H1 (cell line): ENCODE results near the gene CACNA1E. TPM values are rescaled to one million over a fixed set of nuclear protein-coding genes. Genes with fewer than 3 reads are reported as not detected.

Experiments used
- CHD2 ChIP-seq: IDR thresholded peaks from 2 replicates; pipeline ENCODE4 v1.6.1; 2012; ENCODE audit warnings: low read length, improper control_type of control experiment
- MAFK ChIP-seq: IDR thresholded peaks from 2 replicates; pipeline ENCODE4 v1.6.1; 2012; ENCODE audit warnings: low read depth, mild to moderate bottlenecking, improper control_type of control experiment, low read length
- SRF ChIP-seq: IDR thresholded peaks from 2 replicates; pipeline ENCODE4 v1.6.1; 2011; ENCODE audit warnings: mild to moderate bottlenecking, low read depth, low read length, moderate library complexity
- polyA plus RNA-seq, 7 experiments: library from polyadenylated mRNA; depleted of rRNA in 3 of 7; stranded (reverse) in 5 of 7; unstranded in 2 of 7; fragments of >200 nt in 5 of 7; fragments of 200-250 nt in 2 of 7; gene quantifications; 1 replicate in 5 of 7; 2 replicates in 1 of 7; 4 replicates in 1 of 7; pipeline versions ENCODE4 v1.2.1 to v1.2.3, GENCODE V29; 2011 to 2013; ENCODE audit warnings: missing spikeins in 2 of 7, mixed read lengths in 2 of 7
- total RNA-seq: library from RNA; stranded (reverse); fragmentation: NEBNext Ultra II Directional; extraction: Animal tissue kit (Norgen Biotek cat#: 25700); gene quantifications from 2 replicates; pipeline ENCODE4 v1.2.1, GENCODE V29; 2021
- TF ChIP-seq, protein P1 (sequence below): fragments of 300-600 bp; sonication (generic); IDR thresholded peaks from 2 replicates; pipeline ENCODE4 v1.7.1; 2012; ENCODE audit warnings: low read length, moderate library complexity, mild to moderate bottlenecking, inconsistent platforms; ENCODE audit not compliant: insufficient replicate concordance

CACNA1E gene
- total and polyA plus RNA-seq, 2 of the 8 experiments (the other 6 are each of a cell fraction or from before 2014, with no cell fraction given) = 0.98 to 1.3 TPM

DNA sequence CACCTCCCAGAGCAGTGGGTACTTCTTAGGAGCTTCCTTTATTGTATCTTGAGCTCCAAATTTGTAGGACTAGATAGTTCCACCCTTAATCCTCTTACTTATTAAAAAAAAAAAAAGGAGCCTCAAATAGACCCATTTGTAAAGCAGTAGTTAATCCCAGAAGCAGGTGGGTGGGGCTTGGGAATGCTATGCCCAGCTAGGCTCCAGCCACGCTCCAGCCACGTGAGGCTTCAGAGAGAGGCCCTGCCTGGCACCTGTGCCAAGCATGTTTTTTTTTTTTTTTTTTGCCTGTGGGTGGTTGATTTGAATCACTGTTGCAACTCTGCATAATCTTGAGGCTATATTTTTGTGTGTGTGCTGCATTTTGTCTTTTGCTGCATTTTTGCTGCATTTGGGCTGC lies 7.0 kb downstream of the CACNA1E start (continued):
- TF ChIP-seq, protein P1, sequence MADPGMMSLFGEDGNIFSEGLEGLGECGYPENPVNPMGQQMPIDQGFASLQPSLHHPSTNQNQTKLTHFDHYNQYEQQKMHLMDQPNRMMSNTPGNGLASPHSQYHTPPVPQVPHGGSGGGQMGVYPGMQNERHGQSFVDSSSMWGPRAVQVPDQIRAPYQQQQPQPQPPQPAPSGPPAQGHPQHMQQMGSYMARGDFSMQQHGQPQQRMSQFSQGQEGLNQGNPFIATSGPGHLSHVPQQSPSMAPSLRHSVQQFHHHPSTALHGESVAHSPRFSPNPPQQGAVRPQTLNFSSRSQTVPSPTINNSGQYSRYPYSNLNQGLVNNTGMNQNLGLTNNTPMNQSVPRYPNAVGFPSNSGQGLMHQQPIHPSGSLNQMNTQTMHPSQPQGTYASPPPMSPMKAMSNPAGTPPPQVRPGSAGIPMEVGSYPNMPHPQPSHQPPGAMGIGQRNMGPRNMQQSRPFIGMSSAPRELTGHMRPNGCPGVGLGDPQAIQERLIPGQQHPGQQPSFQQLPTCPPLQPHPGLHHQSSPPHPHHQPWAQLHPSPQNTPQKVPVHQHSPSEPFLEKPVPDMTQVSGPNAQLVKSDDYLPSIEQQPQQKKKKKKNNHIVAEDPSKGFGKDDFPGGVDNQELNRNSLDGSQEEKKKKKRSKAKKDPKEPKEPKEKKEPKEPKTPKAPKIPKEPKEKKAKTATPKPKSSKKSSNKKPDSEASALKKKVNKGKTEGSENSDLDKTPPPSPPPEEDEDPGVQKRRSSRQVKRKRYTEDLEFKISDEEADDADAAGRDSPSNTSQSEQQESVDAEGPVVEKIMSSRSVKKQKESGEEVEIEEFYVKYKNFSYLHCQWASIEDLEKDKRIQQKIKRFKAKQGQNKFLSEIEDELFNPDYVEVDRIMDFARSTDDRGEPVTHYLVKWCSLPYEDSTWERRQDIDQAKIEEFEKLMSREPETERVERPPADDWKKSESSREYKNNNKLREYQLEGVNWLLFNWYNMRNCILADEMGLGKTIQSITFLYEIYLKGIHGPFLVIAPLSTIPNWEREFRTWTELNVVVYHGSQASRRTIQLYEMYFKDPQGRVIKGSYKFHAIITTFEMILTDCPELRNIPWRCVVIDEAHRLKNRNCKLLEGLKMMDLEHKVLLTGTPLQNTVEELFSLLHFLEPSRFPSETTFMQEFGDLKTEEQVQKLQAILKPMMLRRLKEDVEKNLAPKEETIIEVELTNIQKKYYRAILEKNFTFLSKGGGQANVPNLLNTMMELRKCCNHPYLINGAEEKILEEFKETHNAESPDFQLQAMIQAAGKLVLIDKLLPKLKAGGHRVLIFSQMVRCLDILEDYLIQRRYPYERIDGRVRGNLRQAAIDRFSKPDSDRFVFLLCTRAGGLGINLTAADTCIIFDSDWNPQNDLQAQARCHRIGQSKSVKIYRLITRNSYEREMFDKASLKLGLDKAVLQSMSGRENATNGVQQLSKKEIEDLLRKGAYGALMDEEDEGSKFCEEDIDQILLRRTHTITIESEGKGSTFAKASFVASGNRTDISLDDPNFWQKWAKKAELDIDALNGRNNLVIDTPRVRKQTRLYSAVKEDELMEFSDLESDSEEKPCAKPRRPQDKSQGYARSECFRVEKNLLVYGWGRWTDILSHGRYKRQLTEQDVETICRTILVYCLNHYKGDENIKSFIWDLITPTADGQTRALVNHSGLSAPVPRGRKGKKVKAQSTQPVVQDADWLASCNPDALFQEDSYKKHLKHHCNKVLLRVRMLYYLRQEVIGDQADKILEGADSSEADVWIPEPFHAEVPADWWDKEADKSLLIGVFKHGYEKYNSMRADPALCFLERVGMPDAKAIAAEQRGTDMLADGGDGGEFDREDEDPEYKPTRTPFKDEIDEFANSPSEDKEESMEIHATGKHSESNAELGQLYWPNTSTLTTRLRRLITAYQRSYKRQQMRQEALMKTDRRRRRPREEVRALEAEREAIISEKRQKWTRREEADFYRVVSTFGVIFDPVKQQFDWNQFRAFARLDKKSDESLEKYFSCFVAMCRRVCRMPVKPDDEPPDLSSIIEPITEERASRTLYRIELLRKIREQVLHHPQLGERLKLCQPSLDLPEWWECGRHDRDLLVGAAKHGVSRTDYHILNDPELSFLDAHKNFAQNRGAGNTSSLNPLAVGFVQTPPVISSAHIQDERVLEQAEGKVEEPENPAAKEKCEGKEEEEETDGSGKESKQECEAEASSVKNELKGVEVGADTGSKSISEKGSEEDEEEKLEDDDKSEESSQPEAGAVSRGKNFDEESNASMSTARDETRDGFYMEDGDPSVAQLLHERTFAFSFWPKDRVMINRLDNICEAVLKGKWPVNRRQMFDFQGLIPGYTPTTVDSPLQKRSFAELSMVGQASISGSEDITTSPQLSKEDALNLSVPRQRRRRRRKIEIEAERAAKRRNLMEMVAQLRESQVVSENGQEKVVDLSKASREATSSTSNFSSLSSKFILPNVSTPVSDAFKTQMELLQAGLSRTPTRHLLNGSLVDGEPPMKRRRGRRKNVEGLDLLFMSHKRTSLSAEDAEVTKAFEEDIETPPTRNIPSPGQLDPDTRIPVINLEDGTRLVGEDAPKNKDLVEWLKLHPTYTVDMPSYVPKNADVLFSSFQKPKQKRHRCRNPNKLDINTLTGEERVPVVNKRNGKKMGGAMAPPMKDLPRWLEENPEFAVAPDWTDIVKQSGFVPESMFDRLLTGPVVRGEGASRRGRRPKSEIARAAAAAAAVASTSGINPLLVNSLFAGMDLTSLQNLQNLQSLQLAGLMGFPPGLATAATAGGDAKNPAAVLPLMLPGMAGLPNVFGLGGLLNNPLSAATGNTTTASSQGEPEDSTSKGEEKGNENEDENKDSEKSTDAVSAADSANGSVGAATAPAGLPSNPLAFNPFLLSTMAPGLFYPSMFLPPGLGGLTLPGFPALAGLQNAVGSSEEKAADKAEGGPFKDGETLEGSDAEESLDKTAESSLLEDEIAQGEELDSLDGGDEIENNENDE = no peak
- no peak for TF ChIP-seq MAFK
- no peak for TF ChIP-seq SRF
- no peak for TF ChIP-seq CHD2
